ENCODE results near the gene DIAPH2.

DIAPH2 gene

DNA sequence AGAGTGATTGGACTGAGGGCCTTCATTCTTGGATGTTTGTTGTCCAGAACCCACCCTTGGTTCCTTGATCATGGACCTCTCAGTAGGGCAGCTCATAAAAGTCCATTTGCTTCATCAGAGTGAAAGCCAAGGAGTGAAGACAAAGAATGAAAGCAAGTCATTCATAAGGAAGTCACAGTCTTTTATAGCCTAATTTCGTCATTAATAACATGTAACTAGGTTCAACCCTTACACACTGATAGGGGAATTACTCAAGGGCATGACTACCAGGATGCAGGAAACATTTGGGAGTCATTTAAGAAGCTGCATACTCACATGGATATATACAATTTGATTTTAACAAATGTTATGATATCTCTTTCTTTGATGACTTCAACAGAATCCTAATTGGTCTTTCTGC is 294.3 kb downstream of the DIAPH2 start:
- no peak for DNase-seq (ENCODE audit: low read depth)

DNA sequence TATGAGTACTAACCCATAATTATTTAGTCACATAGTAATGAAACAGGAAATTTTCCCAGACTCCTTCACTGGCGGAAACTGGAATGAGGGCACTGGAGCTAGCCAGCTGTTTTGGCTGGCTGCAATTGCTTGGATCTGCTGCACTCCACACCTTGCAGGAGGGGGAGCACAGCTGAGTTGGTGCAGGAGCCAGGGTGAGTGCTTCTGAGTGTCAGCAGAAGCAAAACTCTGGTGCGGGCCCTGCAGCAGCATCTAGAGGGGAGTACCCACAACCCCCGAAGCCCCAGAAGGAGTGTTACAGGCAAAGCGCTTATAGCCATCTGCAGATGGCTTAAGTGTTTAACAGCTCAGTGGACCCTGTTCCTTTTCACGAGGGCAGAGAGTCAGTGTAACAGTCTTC is 295.1 kb downstream of the DIAPH2 start:
- no peak for DNase-seq (ENCODE audit: low read depth)

DNA sequence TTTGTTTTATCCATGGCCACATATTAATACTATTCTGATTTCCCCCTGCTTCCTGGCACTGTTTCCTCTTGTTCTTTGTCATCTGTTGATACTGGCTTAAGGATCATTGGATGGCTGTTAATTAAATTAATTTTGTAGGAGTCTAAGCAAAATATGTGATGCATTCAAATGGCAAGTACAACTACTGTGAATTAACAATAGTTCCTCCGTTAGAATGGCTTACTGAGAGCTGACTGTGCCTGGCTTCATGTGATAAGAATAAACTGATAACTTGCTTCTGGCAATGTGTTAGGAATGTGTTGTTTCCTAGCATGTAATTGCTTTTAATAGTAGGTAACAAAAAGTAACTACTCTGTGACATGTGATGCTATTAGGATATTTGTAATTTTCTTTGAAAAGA is 297.5 kb downstream of the DIAPH2 start:
- DNase-seq (ENCODE audit: low read depth), result no peak

DNA sequence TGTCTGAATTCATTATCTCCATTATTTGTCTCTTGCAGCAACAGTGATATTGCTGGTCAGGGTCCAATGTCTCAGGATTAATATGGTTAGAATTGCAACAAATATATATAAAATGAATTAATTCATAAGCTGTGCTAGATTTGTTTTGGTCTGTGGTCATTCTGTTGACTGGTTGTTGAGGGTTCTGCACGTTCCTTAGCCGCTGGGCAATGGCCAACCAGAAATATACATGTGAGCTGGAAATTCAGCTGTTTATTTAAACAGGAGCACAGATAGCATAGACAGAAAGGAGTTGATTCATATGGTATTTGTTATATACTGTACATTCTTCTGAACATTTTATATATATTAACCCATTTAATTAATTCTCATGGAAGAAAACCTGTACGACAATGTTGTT is 299.9 kb downstream of the DIAPH2 start:
- DNase-seq (ENCODE audit: low read depth), result no peak

DNA sequence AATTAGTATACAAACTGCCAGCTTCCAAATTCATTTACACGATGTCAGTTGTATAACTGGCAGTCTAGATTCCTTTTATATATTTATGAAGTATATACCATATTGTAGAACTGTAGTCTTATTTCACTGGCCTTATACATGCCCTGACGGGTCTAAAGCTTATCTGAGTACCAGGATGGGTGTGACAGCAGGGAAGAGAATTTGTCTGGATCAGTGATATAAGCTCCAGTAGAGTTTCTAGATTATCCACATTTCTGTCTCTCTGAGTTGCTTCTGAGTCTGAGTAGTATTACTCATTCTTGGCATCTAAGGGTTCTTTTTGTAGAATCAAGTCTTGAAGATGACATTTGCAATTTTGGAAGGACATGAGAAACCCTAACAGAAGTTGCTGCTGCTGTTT is 300.4 kb downstream of the DIAPH2 start:
- no peak for DNase-seq (ENCODE audit: low read depth)

DNA sequence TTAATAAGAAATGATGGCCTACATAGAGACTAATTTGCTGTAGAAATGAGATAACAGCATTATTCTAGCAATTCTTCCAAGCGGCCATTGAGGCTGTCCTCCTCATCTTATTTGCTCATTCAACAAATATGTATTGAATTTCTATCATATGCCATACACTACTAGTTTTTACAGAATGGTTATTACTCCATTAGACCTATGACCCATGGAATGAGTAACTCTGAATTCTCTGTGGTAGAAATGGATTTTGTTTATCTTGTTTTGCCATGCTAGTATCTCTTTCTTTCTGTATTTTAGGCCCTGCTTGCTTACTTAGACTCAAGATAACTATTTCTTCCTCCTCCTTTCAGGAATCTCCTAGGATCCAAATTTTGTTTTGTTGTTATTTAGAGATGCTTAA is 302.6 kb downstream of the DIAPH2 start:
- DNase-seq (ENCODE audit: low read depth), result peak; percentile 12

DNA sequence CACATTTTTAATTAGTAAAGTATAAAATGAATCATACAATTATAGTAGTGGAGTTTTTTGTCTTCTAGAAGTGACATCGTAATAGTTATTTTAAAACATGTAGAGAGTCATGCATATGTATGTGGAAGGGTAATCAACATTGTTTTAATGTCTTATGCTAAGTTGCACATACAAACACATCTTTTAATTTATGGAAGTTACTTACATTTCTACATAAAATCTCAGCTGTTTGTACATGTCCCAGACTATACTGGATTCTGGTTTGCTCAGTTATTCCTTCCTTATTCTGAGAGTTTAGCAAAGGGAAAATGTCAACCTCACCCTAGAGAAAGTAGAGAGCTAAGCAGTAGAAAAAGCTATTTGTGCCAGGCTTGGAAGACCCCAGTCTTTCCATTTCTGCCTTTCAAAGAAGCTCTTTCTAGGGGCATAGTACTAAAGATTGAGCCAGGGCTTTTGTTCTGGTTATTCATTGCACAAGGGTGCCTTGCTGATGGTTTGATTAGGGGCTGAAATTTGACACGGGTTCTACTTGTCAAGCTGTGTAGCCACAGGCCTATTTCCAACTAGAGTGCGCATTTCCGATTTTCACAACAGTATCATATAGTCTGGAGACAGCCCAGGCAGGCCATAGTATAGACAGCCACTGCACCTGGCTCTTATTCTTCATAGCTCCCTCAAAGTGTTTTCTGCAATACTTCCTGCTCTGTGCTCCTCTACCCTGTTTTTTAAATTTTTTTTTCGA is 305.4 kb downstream of the DIAPH2 start:
- DNase-seq (ENCODE audit: low read depth), result no peak

DNA sequence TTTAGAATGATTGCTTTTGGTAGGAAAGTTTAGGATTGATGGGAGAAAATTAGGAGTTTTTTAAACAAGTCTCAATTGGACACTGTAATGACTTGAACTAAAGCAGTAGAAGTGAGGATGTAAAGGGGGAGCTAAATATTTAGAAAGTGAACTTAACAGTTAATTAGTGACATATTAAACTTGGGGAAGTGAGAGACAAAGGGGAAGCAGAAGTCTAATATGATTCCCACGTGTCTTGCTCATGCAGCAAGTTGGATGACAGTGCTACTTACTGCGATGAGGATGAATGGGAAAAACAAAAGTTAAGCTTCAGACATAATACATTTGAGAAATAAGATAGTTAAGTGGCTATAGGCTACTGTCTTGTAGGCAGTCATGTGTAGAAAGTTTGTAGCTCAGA is 309.5 kb downstream of the DIAPH2 start:
- DNase-seq (ENCODE audit: low read depth), result no peak

DNA sequence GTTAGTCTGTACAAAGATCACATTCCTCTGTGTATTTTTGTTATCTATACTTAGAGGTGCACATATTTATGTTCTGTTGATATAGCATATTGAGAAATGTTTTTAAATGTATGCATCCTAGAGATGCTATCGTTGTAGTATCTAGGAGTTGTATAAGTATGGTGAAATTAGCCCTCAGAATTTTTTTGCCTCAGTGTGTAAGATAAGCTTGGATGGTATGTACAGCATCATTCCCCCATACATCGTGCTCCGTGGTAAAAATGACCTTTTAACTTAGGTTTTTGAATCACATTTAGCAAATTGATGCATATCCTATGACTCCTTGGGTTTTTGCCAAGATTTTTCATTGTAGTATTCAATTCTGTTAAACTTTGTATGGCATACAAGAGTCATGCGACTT is 312.6 kb downstream of the DIAPH2 start:
- no peak for DNase-seq (ENCODE audit: low read depth)

DNA sequence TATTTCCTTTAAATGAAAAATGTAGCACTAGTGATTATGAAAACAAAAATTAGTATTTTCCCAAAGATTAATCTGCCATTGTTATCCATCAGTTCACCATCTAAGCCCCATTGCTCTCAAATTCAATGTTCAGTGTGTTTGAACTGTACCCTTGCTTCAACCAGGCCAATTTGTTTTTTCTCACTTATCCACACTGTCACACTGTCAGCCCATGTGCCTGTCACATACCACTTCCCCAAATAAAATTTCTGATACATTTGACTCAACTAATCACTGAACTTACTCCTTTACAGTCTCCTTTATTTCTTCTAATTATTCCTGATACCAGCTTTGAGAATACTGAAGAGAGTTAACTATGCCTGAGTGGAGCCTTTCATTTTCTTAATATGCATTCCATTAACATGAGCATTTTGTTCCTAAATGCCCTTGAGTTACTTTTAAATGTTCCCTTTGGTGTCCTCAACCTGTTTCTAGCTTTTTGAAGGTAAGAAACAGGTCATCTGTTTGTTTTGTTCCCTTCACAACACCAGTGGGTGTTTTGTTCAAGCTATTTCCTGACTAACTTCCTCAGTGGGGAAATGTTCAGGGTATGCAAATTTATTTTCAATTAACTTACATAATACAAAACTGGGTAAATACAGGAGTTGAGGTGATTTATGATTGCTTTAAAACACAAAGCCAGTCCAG is 316.2 kb downstream of the DIAPH2 start:
- DNase-seq (ENCODE audit: low read depth), result no peak

DNA sequence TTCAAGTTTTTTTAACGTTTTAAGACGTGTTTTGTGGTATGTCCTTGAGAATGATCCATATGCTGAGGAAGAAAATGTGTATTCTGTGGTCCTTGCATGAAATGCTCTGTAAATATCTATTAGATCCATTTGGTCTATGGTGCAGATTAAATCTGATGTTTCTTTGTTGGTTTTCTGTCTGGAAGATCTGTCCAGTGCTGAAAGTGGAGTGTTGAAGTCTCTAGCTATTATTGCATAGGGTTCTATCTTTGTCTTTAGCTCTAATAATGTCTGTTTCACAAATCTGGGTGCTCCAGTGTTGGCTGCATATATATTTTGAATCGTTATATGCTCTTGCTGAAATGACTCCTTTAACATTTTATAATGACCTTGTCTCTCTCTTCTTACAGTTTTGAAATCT is 321.5 kb downstream of the DIAPH2 start:
- no peak for DNase-seq (ENCODE audit: low read depth)

DNA sequence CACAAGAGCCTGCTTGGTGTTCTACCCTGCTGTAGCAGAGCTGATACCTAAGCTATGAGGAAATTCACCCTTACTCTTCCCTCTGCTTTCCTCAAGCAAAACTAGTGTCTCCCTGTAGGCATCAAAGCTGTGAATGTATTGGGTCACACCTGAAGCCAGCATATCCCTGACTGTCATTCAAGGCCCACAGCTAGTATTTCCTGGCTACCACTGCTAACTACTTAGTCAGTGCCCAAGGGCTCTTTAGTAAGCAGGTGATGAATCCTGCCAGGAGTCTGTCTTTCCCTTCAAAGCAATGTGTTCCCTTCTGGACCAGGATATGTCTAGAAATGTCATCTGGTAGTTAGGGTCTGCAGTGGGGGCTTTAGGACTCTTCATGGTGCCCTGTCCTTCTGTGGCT is 324.7 kb downstream of the DIAPH2 start:
- no peak for DNase-seq (ENCODE audit: low read depth)

DNA sequence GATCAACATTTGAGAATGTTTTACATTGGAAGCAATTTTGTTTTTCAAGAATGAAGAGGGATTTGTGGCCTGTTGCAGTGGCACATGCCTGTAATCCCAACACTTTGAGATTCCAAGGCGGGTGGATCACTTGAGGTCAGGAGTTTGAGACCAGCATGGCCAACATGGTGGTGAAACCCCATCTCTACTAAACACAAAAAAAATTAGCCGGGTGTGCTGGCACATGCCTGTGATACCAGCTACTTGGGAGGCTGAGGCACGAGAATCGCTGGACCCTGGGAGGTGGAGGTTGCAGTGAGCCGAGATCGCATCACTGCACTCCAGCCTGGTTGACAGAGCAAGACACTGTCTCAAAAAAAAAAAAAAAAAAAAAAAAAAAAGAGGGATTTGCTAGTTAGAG is 326.9 kb downstream of the DIAPH2 start:
- no peak for DNase-seq (ENCODE audit: low read depth)

DNA sequence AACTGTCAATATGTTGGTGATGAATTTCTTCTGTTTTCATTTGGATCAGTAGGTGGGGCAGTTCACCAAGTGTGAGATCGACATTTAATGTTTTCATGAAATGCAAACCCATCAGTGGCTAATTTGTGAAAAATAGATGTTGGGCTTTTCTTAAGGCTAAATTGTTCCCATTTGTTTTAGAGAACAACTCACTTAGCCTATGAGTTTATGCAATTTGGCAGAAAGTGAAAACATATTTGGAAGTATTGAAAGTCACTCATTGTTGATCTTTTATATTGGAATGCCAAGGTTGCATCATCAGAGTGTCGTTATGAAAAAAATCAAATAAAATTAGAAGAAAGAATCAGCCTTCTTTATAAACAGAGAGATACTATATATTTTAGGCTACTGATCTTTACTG is 331.5 kb downstream of the DIAPH2 start:
- DNase-seq (ENCODE audit: low read depth), result no peak

DNA sequence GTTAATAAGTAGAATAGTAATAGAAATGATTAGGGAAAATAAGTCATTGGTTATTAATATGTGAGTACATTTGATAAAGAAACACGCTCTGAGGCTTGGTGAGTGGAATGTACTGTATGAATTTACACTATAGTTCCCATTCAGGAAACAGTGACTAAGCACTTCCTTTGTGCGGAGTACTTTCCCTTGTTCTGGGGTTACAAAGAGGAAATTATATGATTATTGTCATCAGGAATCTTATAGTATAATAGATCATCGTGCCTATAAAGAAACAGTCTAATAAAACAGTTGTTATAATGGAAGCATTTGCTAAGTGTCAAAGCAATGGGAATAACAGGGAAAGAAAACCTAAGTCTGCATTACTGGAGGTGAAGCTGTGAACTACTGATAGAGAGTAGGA is 337.0 kb downstream of the DIAPH2 start:
- DNase-seq (ENCODE audit: low read depth), result no peak

DNA sequence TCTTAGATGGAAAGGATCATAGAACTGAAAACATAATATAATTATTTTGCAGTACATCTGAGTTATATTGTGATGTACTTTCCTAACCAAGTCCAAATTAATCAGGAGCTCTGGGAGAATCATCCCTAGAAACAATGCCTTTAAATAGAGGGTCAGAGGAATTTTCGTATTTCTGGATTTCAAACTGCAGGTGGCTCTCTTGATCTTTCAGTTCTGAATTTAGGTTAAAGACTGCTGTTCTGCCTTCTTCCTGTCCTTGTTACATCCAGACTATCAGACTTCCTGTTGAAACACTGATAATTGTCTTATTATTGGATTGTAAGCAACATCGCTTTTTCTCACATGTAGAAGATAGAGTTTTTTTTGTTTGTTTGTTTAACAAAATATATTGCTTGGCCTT is 341.8 kb downstream of the DIAPH2 start:
- DNase-seq (ENCODE audit: low read depth), result no peak

DNA sequence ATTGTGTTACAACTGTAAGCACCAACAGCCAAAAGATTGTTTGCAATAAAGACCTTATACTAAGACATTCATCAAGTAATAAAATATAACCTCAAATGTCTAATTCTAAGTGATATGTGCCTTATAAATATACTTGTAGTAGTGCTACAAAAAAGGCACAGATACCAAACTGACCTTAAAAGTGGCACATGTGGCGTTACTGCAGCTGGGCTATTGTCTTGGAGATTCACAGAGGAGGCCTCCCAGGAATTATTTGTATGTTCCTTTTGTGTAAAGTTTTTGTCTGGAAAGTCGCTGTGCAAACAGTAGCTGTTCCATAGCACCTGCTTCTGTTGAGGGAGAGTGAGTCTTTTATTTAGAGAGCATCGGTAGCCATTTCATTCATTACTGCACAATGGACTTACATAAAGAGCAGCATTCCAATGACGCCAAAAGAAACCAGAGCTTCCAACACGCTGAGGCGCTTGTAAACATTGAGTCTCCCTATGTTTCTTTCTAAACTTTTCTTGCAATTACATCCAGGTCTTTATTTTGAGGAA is 342.8 kb downstream of the DIAPH2 start:
- DNase-seq (ENCODE audit: low read depth), result no peak

DNA sequence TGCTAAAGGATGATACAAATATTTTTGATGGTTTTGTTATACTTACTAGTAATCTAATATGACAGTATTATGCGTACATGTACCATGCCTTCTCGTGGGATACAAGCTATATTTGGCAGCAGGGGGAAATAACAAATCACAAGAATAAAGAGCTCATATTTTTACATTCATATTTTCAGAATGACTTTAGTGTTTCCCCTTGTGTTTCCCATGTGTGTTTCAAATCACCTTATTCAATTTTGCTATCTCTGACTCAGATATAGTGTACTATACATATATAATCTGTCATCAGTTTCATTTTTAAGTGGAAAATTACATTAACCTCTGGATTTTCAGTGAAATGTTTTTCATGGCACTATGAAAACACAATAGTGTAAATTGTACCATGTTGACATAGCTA is 345.8 kb downstream of the DIAPH2 start:
- DNase-seq (ENCODE audit: low read depth), result no peak

DNA sequence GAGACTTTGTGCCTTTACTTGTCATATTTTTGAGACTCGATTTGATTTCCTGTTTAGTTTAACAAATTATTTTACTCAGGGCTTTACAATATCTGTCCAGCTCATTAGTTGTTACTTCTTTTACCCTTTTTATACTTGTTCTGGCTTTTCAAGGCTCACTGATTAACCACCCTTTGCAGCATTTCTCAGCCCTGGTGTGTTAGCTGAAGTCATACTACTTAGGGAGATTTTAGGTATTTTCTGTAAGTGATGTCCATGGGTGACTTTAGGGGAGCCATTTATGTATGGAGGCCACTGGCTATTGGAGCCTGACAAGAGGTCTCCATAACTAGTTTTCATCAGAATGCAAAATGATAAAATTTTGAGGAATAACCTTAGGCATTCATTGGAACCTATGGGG is 346.3 kb downstream of the DIAPH2 start:
- no peak for DNase-seq (ENCODE audit: low read depth)

DNA sequence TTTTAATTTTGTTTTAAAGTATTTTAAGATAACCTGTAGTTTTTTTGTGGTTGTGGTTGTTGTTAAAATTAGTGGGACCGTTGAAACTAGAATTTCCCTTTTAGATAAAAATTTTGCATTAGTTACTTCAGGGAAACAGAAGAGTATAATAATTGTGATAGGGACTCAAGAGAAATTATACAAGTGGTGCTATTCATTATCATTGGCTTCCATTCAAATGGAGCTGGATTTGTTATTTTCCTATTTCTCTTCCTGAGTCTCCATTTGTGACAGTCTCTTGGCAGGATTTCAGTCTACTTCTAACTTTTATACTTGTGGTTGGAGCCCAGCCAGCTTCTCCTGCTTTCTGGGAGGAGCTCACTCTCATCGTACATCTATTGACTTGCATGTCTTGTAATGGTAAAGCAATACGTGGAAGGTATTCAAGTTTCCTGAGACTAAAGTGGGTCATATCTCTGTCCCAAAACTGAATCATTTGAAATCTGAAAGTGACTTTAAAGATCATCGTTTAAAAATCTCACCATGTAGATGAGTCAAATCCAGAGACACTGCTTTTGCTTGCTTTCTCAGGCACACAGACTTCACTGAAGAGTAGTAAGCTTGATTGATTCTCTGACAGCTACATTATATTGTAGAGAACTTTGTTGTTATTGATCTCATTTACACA is 354.9 kb downstream of the DIAPH2 start:
- no peak for DNase-seq (ENCODE audit: low read depth)

DNA sequence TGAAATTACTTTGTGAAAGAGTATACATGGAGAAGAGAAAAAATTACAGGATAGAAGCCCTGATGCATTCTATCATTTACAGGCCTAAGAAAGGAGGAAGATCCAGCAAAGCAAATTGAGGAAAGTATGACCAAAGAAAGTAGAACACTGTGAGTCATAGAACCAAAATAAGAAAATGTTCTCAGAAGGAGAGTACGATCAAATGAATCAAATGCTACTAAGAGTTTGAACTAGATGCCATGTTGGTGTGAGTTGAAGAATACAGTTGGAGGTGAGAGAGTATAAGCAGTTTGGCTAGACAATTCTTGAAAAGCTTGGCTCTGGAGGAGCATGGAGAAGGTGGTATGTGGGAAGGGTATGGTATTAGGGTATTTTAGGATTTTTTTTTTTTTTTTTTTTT is 360.8 kb downstream of the DIAPH2 start:
- no peak for DNase-seq (ENCODE audit: low read depth)

DNA sequence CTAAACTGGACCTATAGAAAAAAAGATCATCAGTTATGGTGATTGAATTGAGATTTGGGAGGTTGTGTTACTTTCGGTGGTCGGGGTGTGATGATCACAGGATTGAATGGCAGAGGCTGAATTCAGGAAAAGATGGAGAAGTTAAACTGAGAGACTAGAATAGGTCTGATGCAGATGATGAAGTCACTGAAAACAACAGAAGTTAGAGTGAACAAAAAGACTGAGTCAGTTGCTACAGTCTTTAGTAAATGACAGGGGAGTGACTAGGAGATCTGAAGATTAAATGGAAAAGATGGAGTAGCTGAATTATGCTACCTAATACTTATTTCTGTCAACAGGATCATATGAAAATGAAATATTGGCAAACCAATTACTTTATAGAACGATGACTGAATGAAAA is 362.2 kb downstream of the DIAPH2 start:
- no peak for DNase-seq (ENCODE audit: low read depth)

DNA sequence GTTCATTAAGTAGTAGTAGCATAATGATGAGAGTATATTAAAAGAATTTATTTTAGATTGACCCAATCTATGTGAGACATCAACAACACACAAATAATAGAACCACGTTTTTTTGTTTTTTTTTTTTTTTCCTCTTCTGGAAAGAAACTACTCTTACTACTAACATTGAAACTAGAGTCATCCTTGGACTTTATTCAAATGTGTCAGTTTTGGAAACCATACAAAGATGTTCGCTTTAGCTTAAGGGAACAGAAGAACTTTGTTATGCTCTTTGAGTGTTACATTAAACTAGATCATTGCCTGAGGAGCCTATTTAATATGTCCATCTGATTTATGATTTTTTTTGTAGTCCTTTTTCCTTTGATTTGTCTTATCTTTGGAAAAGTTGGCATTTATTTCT is 365.8 kb downstream of the DIAPH2 start:
- no peak for DNase-seq (ENCODE audit: low read depth)

All from HS-27A (cell line).